Stomach (tissue), 19 donors: ENCODE results near the gene SNPH. TPM values are rescaled to one million over a fixed set of nuclear protein-coding genes. Genes with fewer than 3 reads are reported as not detected.
"Not testable (repeated sequence)": the region's sequence is repeated elsewhere in the genome, so short reads cannot be mapped to it uniquely, and the experiment has no call there.

ENCODE experiments used
- DNase-seq, 2 donors: peaks; one replicate each; pipeline versions ENCODE4 v3.0.0 to v3.0.0-alpha.2; 2013 to 2019
- H3K27ac ChIP-seq, 5 donors: fragments of 200-600 bp in 4 of 5; sonication (generic) in 4 of 5; one replicate each; pipeline ENCODE4 v1.5.1; 2013 to 2019; ENCODE audit warnings: mild to moderate bottlenecking in 1 of 5, moderate library complexity in 1 of 5
- H3K27me3 ChIP-seq, 3 donors: fragments of 200-600 bp; sonication (generic); one replicate each; pipeline ENCODE4 v1.5.1; 2017 to 2019; ENCODE audit warnings: mixed run types in 1 of 3
- H3K36me3 ChIP-seq, 4 donors: fragments of 200-600 bp; sonication (generic); 1 replicate in 3 of 4; 2 replicates in 1 of 4; pipeline ENCODE4 v1.5.1; 2016 to 2019
- H3K4me1 ChIP-seq, 4 donors: fragments of 200-600 bp; sonication (generic); one replicate each; pipeline ENCODE4 v1.5.1; 2016 to 2019
- H3K4me3 ChIP-seq, 4 donors: fragments of 200-600 bp; sonication (generic) in 3 of 4; one replicate each; pipeline ENCODE4 v1.5.1; 2016 to 2019; ENCODE audit warnings: mild to moderate bottlenecking in 1 of 4
- H3K9me3 ChIP-seq, 4 donors: fragments of 200-600 bp; sonication (generic); one replicate each; pipeline ENCODE4 v1.5.1; 2016 to 2019
- CTCF ChIP-seq, 7 experiments: fragments of 450-650 bp in 4 of 7; fragments of 200-600 bp in 3 of 7; sonication (generic) in 3 of 7; IDR thresholded peaks; one replicate each; pipeline ENCODE4 v1.5.1; 2016 to 2019; ENCODE audit warnings: antibody characterized with exemption in 7 of 7, control low read depth in 2 of 7, mild to moderate bottlenecking in 1 of 7
- EP300 ChIP-seq: sonication (generic); formaldehyde crosslinking; IDR thresholded peaks from one replicate; pipeline ENCODE4 v1.6.1; 2017; ENCODE audit warnings: antibody characterized with exemption
- POLR2A ChIP-seq, 4 donors: fragments of 450-650 bp; IDR thresholded peaks; one replicate each; pipeline ENCODE4 v1.6.1; 2016; ENCODE audit warnings: antibody characterized with exemption in 4 of 4, control low read depth in 2 of 4, mild to moderate bottlenecking in 1 of 4, moderate library complexity in 1 of 4
- POLR2AphosphoS5 ChIP-seq, 3 donors: sonication (generic); formaldehyde crosslinking; IDR thresholded peaks; one replicate each; pipeline ENCODE4 v1.6.1; 2016; ENCODE audit warnings: antibody characterized with exemption in 3 of 3
- WGBS, 5 donors: extraction: QIAGEN DNeasy Blood & Tissue Kit in 3 of 5; methylation state at CpG; one replicate each; pipeline versions ENCODE4 v1.1.5 to v1.1.7; 2013 to 2018; 5-methylcytosine and 5-hydroxymethylcytosine counted together
- intact Hi-C: fragments of 100-400 bp; cut with DNase I; formaldehyde crosslinking; loops from one replicate; pipeline ENCODE4 v1.15.1; 2023; ENCODE audit warnings: low total_unique reads
- long read RNA-seq, 10 donors: transcript quantifications; one replicate each; lab custom pipeline, GENCODE V29; 2026
- polyA plus RNA-seq, 3 donors: library from polyadenylated mRNA; stranded (reverse); fragments of 200-250 nt; gene quantifications; one replicate each; pipeline ENCODE4 v1.2.3, GENCODE V29; 2013
- total RNA-seq, 5 donors: library from RNA; depleted of rRNA; stranded (reverse); fragments of >200 nt; gene quantifications; one replicate each; pipeline versions ENCODE4 v1.1.0 to v1.2.3, GENCODE V29; 2014 to 2016
- donor health status: healthy with polysubstance abuse.
- donor health status: Bipolar disorder and iron deficiency.
- donor health status: healthy.

The SNPH gene
- total RNA-seq (10 to 100 TPM in 1 of 5 donors, 1 to 10 TPM in 4; 1.8 to 15.6 (median 8.0) TPM), polyA plus RNA-seq (1 to 10 TPM; 1.8 to 4.2 (median 3.6) TPM)
- long read RNA-seq, donor 1: 0 reads
- long read RNA-seq, donor 2, full-length matches to known transcripts: 1 of 1 reads
- long read RNA-seq, donor 2, partial matches to known transcripts: 0 of 1 reads
- long read RNA-seq, donor 2, other reads (novel, unspliced or antisense): 0 of 1 reads
- long read RNA-seq, donor 3: 0 reads
- long read RNA-seq, donor 4: 0 reads
- long read RNA-seq, donor 5: 0 reads
- long read RNA-seq, donor 6, full-length matches to known transcripts: 1 of 1 reads
- long read RNA-seq, donor 6, partial matches to known transcripts: 0 of 1 reads
- long read RNA-seq, donor 6, other reads (novel, unspliced or antisense): 0 of 1 reads
- long read RNA-seq, donor 7, full-length matches to known transcripts: 2 of 2 reads
- long read RNA-seq, donor 7, partial matches to known transcripts: 0 of 2 reads
- long read RNA-seq, donor 7, other reads (novel, unspliced or antisense): 0 of 2 reads
- long read RNA-seq, donor 8: 0 reads
- long read RNA-seq, donor 9: 0 reads
- long read RNA-seq, donor 10: 0 reads

GRCh38 chr20:1266167-1266973, at the start of gene SNPH:
SNPH (plus strand) TSS chr20:1266294; CDS start chr20:1296240, 29,946 bp downstream.
- H3K9me3 ChIP-seq: no peaks in the 10 kb centered on the region
- peaks cover 0 to 10% (median 0%) of the 10 kb centered on the region in 3 donors for H3K27me3 ChIP-seq
- H3K36me3 ChIP-seq: peaks cover 0 to 7% (median 0%) of the 10 kb centered on the region in 4 donors
- no peak for TF ChIP-seq POLR2AphosphoS5 (IDR thresholded peaks at IDR 0.05)
- no peak for TF ChIP-seq CTCF (IDR thresholded peaks at IDR 0.05)
- no peak for TF ChIP-seq EP300
- TF ChIP-seq POLR2A (IDR thresholded peaks at IDR 0.05): no peak
- intact Hi-C loops: no loop called here
- H3K4me1 ChIP-seq: peaks cover 16 to 31% (median 25%) of the 10 kb centered on the region in 4 donors
- H3K27ac ChIP-seq: peak within 1 kb of the TSS; percentile 72 to 84 (median 81)
- peak; percentile 77 to 89 for DNase-seq
- peak within 1 kb of the TSS; percentile 86 to 99 (median 98) for H3K4me3 ChIP-seq
- WGBS, 5 donors: 0 to 1% (median 1%) methylated on average over 33 to 61 of the region's 61 CpGs

- WGBS, 5 donors: 50 to 64% (median 53%) methylated on average over 17 to 19 of the region's 19 CpGs
- Histone ChIP-seq H3K4me1 (peaks cover 0 to 10% (median 4%) of the 10 kb centered on the region in 4 donors), H3K27me3 (peaks cover 0 to 31% (median 0%) of the 10 kb centered on the region in 3 donors)
- not testable (repeated sequence) for DNase-seq, H3K9me3 ChIP-seq, H3K36me3 ChIP-seq, H3K4me3 ChIP-seq, H3K27ac ChIP-seq
- intact Hi-C loops: loop anchor here (10.0 kb wide), 1 partner anchor 402 kb away; no protein-coding TSS in a partner anchor
Observed at GRCh38 chr20:1216527-1217427, 49.3 kb upstream of the SNPH start.

- DNase-seq, H3K9me3 ChIP-seq, H3K36me3 ChIP-seq, H3K4me3 ChIP-seq, intact Hi-C loops, H3K27ac ChIP-seq: not testable (repeated sequence)
- H3K4me1 ChIP-seq: peaks cover 12 to 23% (median 21%) of the 10 kb centered on the region in 4 donors
- peaks cover 0 to 24% (median 15%) of the 10 kb centered on the region in 3 donors for H3K27me3 ChIP-seq
- WGBS, 5 donors: 77 to 97% (median 89%) methylated on average over 3 to 4 of the region's 4 CpGs
Observed at GRCh38 chr20:1222750-1223149, 43.3 kb upstream of the SNPH start.

DNA sequence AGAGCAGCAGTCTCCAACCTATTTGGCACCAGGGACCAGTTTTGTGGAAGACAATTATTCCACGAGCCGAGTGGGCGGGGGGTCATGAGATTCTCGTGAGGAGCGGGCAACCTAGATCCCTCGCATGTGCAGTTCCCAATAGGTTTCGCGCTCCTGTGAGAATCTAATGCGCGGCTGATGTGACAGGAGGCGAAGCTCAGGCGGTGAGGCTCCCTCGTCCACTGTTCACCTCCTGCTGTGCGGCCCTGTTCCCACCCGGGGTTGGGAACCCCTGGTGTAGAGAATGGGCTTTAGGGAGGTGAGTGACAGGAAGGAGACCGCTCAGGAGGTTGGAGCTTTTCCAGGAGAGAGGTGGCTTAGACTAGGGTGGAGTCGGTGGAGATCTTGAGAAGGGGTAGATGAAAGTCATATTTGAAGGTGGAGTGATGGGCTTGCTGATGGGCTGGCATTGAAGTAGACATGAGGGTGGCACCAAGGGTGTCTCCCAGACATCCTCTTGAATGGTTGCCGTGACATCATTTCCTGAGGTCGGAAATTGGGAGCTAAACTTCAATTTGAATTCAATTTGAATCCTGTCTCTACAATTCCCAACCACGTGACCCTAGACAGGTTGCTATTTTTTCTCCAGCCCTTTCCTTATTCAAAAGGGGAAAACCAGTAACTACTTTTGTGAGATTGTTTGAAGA, 41.7 kb upstream of the SNPH start:
- Histone ChIP-seq H3K4me3 (no peak overlapping the region), H3K4me1 (peaks cover 12 to 23% (median 21%) of the 10 kb centered on the region in 4 donors), H3K27me3 (peaks cover 0 to 37% (median 15%) of the 10 kb centered on the region in 3 donors), H3K36me3 (no peaks in the 10 kb centered on the region), H3K27ac (no peak overlapping the region), H3K9me3 (no peaks in the 10 kb centered on the region)
- WGBS, 5 donors: 82 to 86% (median 83%) methylated on average over 19 to 20 of the region's 20 CpGs
- intact Hi-C loops: no loop called here
- TF ChIP-seq POLR2AphosphoS5 (IDR thresholded peaks at IDR 0.05) (no peak), POLR2A (IDR thresholded peaks at IDR 0.05) (no peak), EP300 (no peak), CTCF (IDR thresholded peaks at IDR 0.05) (no peak)
- DNase-seq: no peak
